Activated CD4-positive, alpha-beta T cell treated with anti-CD3 and anti-CD28 coated beads, Interleukin-2, amount 10 ng/mL, durations not matched to agents 7 days and 5 days (primary cell): ENCODE data around the gene GDE1. TPM values are rescaled to one million over a fixed set of nuclear protein-coding genes. Genes with fewer than 3 reads are reported as not detected.
A peak's percentile ranks its signal among the peaks of the same experiment; 100 is the strongest.

Experiments used
- CTCF ChIA-PET: fragments of 350-600 bp; sonication (Branson Sonifier 250); formaldehyde crosslinking; loops from one replicate; lab custom pipeline; 2021; ENCODE audit warnings: antibody characterized with exemption; lab: Charles Lee
- POLR2A ChIA-PET: fragments of 350-600 bp; sonication (Branson Sonifier 250); formaldehyde crosslinking; loops from one replicate; lab custom pipeline; 2021; ENCODE audit warnings: antibody characterized with exemption; lab: Charles Lee
- DNase-seq: peaks from one replicate; pipeline ENCODE4 v3.0.0-alpha.2; 2020
- H3K27ac Mint-ChIP-seq: one replicate; pipeline ENCODE4 v1.8.0; 2021; ENCODE audit warnings: mild to moderate bottlenecking, moderate library complexity, mixed read lengths
- H3K27me3 Mint-ChIP-seq: one replicate; pipeline ENCODE4 v1.8.0; 2021; ENCODE audit warnings: mixed read lengths
- H3K36me3 Mint-ChIP-seq: one replicate; pipeline ENCODE4 v1.8.0; 2021; ENCODE audit warnings: low read depth, mixed read lengths
- H3K4me1 Mint-ChIP-seq: one replicate; pipeline ENCODE4 v1.8.0; 2021; ENCODE audit warnings: mixed read lengths
- H3K4me3 Mint-ChIP-seq: one replicate; pipeline ENCODE4 v1.8.0; 2021; ENCODE audit warnings: mild to moderate bottlenecking, moderate library complexity, mixed read lengths
- H3K9me3 Mint-ChIP-seq: one replicate; pipeline ENCODE4 v1.8.0; 2021; ENCODE audit warnings: mixed read lengths
- total RNA-seq, 2 experiments: library from RNA; stranded (reverse); gene quantifications; one replicate each; pipeline ENCODE4 v1.2.3, GENCODE V29; 2021

GDE1 gene
- total RNA-seq, 2 experiments from 2014 or later: 22.9 to 24.6 TPM

DNA sequence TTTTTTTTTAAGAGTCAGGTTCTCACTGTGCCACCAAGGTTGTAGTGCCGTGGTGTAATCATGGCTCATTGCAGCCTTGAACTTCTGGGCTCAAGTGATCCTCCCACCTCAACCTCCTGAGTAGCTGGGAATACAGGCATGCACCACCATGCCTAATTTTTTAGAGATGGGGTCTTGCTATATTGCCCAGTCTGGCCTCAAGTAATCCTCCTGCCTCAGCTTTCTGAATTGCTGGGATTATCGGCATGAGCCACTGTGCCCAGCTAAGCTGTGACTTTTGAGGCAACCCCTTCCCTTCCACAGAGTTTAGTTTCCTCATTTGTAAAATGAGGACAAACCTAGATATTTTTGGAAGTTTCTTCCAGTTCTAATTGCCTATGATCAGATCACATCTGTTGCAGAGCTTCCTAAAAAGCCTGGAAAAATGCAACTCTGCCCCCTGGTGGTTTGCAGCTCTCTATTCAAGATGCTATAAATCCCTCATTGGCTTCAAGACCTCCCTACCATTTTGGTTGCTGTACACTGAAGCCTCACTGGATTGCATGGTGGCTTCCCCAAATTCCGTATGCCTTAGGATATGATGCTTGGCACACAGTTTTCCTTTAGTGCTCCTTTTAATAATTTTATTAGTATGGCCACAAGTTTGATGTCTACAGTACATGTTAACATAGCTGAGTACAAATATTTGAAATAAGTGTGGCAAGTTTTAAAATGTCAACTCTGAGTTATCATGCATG is 19.3 kb downstream of the GDE1 start:
- H3K9me3 Mint-ChIP-seq: no peaks in the 10 kb centered on the region
- ChIA-PET CTCF (interaction anchor here (0.6 to 1.8 kb wide), 12 partner anchors 10 to 416 kb away, joined by 3 to 9 read pairs (median 3); partner anchors contain the start of gene VPS35L), POLR2A (no interaction called here)
- H3K4me1 Mint-ChIP-seq: peaks cover 8% of the 10 kb centered on the region
- peak overlapping the region; percentile 41 for H3K27ac Mint-ChIP-seq
- DNase-seq: peak; percentile 78
- no peaks in the 10 kb centered on the region for H3K27me3 Mint-ChIP-seq
- no peak overlapping the region for H3K4me3 Mint-ChIP-seq
- peaks cover 36% of the 10 kb centered on the region for H3K36me3 Mint-ChIP-seq

DNA sequence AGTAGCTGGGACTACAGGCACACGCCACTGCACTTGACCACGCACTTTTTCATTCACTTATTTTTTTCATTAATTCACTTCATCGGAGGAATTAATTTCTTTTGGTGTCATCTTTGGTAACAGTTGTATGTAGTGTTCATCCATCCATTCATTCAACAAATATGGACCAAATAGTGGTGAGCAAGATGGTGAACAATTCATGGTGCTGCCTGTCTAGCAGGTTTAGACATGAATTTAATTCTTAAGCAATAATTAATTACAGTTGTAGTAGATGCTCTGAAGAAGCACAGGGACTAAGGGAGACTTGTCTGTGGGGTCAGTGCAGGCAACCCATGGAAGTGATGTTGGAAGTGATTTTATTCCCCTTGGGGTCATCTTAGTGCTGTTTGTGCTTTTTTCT is 22.4 kb downstream of the GDE1 start:
- CTCF ChIA-PET: no interaction called here
- H3K4me3 Mint-ChIP-seq: no peak overlapping the region
- no peaks in the 10 kb centered on the region for H3K9me3 Mint-ChIP-seq
- no peak for DNase-seq
- POLR2A ChIA-PET: no interaction called here
- peaks cover 4% of the 10 kb centered on the region for H3K4me1 Mint-ChIP-seq
- peaks cover 16% of the 10 kb centered on the region for H3K36me3 Mint-ChIP-seq
- H3K27me3 Mint-ChIP-seq: no peaks in the 10 kb centered on the region
- no peak overlapping the region for H3K27ac Mint-ChIP-seq

DNA sequence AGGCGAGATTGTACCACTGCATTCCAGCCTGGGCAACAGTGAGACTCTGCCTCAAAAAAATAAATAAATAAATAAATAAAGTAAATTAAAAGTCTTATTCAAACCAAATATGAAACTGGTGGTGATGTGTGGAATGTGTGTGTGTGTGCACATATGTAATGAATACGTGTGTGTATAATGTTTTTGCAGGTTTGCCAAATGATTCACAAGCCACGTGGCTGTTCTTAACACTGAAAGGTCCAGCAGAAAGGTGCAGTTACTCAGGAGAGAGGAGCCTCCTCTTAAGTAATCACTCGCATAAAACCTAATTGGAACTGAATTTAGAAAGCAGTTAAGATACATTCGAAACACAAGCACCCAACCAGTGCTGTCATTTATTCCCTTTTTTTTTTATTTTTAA is 22.9 kb downstream of the GDE1 start:
- DNase-seq: no peak
- Mint-ChIP-seq H3K9me3 (no peaks in the 10 kb centered on the region), H3K4me1 (peaks cover 5% of the 10 kb centered on the region), H3K27me3 (no peaks in the 10 kb centered on the region), H3K27ac (no peak overlapping the region), H3K36me3 (peaks cover 13% of the 10 kb centered on the region), H3K4me3 (no peak overlapping the region)
- ChIA-PET CTCF (no interaction called here), POLR2A (no interaction called here)

DNA sequence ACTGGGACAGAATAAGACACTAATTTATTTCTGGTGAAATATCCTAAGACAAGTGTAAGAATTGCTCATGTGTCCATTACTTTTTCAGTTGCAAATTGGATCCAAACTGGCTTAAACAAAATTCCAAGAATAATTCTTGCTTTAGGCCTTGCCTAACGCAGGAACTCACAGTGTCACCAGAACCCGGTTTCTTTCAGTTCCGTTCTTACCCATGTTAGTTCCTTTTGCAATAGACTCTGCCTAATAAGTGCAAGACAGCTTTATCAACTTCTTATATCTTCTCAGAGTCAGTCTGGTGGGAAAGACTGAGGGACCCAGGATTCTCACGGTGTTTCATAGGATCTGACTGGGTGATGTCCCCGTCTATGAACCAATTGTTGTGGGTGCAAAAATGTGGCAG is 24.7 kb downstream of the GDE1 start:
- Mint-ChIP-seq H3K9me3 (no peaks in the 10 kb centered on the region), H3K4me3 (no peak overlapping the region), H3K27ac (no peak overlapping the region), H3K4me1 (peaks cover 11% of the 10 kb centered on the region), H3K36me3 (peaks cover 6% of the 10 kb centered on the region), H3K27me3 (no peaks in the 10 kb centered on the region)
- ChIA-PET POLR2A (no interaction called here), CTCF (interaction anchor here (0.6 kb wide), 1 partner anchor 427 kb away, joined by 3 read pairs; no protein-coding TSS in a partner anchor)
- DNase-seq: no peak

DNA sequence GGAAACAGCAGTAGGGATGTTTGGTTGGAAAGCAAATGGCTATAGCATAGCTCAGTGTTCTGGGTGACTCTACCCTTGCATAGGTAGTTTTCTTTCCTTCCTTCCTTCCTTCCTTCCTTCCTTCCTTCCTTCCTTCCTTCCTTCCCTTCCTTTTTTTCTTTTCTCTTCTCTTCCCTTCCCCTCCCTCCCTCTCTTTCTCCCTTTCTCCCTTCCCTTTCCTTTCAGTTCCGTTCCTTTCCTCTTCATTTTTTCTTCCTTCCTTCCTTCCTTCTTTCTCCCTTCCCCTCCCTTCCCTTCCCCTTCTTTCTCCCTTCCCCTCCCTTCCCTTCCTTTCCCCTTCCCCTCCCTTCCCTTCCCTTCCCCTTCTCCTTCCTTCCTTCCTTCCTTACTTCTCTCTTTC is 31.3 kb downstream of the GDE1 start:
- no peaks in the 10 kb centered on the region for H3K36me3 Mint-ChIP-seq
- ChIA-PET CTCF (interaction anchor here (1.2 kb wide), 1 partner anchor 26 kb away, joined by 4 read pairs; no protein-coding TSS in a partner anchor), POLR2A (no interaction called here)

DNA sequence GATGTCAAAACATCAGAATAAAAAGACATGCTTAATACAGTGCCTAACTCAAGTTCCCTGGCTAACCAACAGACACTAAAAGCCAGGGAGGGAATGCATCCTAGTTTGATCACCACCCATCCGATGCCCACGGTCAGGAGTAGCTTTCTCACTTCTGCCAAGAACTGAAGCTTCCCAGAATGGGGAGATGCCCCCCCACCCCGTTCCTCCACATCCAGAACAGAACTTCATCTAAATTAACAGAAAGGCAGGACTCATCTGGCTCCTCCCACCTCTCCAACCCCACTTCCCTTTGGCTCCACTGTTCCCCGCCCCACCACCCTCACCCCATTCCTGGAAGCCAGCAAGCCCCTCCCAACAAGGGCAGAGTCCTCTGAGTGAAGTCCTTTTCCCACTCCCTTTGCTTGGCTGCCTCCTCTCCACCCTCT is 33.7 kb downstream of the GDE1 start:
- ChIA-PET POLR2A (no interaction called here), CTCF (no interaction called here)
- no peaks in the 10 kb centered on the region for H3K27me3 Mint-ChIP-seq
- no peak overlapping the region for H3K27ac Mint-ChIP-seq
- no peak overlapping the region for H3K4me3 Mint-ChIP-seq
- DNase-seq: no peak
- H3K36me3 Mint-ChIP-seq: no peaks in the 10 kb centered on the region
- H3K9me3 Mint-ChIP-seq: no peaks in the 10 kb centered on the region
- no peaks in the 10 kb centered on the region for H3K4me1 Mint-ChIP-seq

More for the DNA sequence above, 31.3 kb downstream of the GDE1 start:
- Mint-ChIP-seq H3K4me3 (no peak overlapping the region), H3K27ac (no peak overlapping the region), H3K4me1 (peaks cover 11% of the 10 kb centered on the region), H3K9me3 (no peaks in the 10 kb centered on the region), H3K27me3 (no peaks in the 10 kb centered on the region)
- DNase-seq: no peak

DNA sequence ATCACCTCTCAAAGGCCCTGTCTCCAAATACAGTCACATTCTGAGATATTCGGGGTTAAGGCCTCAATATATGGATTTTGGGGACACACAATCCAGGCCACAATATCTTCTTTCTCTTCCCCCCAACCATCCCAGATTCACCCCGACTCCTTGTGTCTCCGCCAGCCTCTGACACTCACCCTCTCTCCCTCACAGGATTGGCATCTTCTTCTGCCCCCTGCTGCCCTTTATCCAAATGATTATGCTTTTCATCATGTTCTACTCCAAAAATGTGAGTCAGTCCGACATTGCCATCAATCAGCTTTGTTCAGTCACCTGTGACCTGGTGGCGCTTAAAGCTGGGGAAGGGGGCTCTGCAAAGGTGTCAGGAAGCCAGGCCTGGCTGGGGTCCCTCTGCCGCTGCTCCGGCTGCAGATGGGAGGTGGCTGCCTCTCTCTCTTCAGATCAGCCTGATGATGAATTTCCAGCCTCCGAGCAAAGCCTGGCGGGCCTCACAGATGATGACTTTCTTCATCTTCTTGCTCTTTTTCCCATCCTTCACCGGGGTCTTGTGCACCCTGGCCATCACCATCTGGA is 35.1 kb downstream of the GDE1 start:
- Mint-ChIP-seq H3K4me3 (no peak overlapping the region), H3K36me3 (no peaks in the 10 kb centered on the region), H3K9me3 (no peaks in the 10 kb centered on the region), H3K27me3 (no peaks in the 10 kb centered on the region), H3K4me1 (no peaks in the 10 kb centered on the region), H3K27ac (no peak overlapping the region)
- CTCF ChIA-PET: interaction anchor here (1.1 kb wide), 1 partner anchor 16 kb away, joined by 3 read pairs; no protein-coding TSS in a partner anchor
- no peak for DNase-seq
- POLR2A ChIA-PET: no interaction called here

DNA sequence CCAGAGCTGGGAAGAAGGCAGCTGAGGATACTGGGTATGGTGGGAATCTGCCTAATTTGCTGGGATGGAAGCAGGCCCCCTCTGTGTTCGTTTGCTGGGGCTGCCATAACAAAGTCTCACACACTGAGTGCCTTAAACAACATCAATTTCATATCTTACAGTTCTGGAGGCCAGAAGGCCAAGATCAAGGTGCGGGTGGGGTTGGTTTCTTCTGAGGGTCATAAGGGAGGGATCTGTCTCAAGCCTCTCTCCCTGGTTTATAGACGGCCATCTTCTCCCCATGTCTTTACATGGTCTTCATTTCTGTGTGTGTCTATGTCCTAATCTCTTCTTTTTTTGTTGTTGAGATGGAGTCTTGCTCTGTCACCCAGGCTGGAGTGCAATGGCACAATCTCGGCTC is 35.8 kb downstream of the GDE1 start:
- POLR2A ChIA-PET: no interaction called here
- no peaks in the 10 kb centered on the region for H3K27me3 Mint-ChIP-seq
- H3K36me3 Mint-ChIP-seq: no peaks in the 10 kb centered on the region
- H3K9me3 Mint-ChIP-seq: no peaks in the 10 kb centered on the region
- no peak overlapping the region for H3K27ac Mint-ChIP-seq
- H3K4me1 Mint-ChIP-seq: no peaks in the 10 kb centered on the region
- CTCF ChIA-PET: interaction anchor here (1.1 kb wide), 1 partner anchor 16 kb away, joined by 3 read pairs; no protein-coding TSS in a partner anchor
- no peak for DNase-seq
- H3K4me3 Mint-ChIP-seq: no peak overlapping the region

DNA sequence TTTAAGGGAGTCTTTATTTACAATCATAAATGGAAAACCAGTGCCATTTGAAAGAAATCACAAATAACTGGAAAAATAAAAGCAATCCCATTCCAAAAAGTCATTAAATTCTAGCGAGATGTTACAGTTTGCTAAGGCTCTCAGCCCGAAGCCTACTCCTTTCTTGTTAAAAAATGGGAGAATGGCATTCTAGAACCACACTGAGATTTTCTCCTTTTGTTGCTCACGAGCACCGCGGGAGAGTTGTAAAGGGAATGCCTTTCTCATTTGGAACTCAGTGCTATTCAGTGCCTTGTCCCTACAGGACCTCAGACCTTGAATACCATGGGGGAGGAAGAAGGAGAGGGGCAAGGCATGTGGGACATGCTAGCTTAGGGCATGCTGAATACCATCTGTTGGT is 36.3 kb downstream of the GDE1 start:
- POLR2A ChIA-PET: no interaction called here
- Mint-ChIP-seq H3K27me3 (no peaks in the 10 kb centered on the region), H3K27ac (no peak overlapping the region), H3K9me3 (no peaks in the 10 kb centered on the region), H3K36me3 (no peaks in the 10 kb centered on the region), H3K4me1 (no peaks in the 10 kb centered on the region), H3K4me3 (no peak overlapping the region)
- CTCF ChIA-PET: interaction anchor here (1.1 kb wide), 1 partner anchor 17 kb away, joined by 3 read pairs; no protein-coding TSS in a partner anchor
- DNase-seq: no peak

DNA sequence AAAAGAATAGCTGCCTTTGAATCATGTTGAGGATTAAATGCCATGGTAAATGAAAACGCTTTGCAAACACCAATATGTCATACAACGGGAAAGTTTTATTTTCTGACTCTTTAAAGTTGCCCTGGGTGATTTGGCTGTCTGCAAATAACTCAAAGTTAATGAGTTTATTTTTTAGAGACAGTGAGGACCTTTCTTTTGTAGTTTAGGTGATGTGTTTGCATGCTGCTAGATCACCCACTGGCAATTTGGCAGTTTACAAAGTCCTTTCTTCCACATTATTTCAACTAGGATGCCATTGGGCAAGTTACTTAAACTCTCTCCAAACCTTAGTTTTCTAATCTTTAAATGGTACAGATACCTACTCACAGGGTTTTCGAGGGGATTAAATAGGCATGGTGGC is 37.8 kb downstream of the GDE1 start:
- no peaks in the 10 kb centered on the region for H3K4me1 Mint-ChIP-seq
- no peaks in the 10 kb centered on the region for H3K27me3 Mint-ChIP-seq
- H3K36me3 Mint-ChIP-seq: no peaks in the 10 kb centered on the region
- no peak for DNase-seq
- POLR2A ChIA-PET: no interaction called here
- no peak overlapping the region for H3K27ac Mint-ChIP-seq
- no peak overlapping the region for H3K4me3 Mint-ChIP-seq
- CTCF ChIA-PET: no interaction called here
- H3K9me3 Mint-ChIP-seq: no peaks in the 10 kb centered on the region

DNA sequence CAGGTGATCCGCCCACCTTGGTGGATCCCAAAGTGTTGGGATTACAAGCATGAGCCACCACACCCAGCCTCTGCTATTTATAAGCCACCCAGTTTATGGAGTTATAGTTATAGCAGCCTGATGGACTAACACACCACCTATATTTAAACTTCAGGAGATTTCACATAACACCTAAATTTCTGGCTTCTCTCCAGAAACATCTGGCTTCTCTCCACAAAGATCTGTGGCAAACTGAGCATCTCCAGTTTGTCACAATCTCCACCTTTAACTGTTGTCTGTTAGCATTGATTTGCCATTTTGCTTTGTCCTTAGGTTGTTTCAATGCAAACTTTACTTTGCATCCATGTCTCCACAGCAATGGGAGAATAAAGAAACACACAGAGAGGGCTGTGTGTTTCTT is 39.6 kb downstream of the GDE1 start:
- CTCF ChIA-PET: no interaction called here
- H3K9me3 Mint-ChIP-seq: no peaks in the 10 kb centered on the region
- DNase-seq: no peak
- no peak overlapping the region for H3K4me3 Mint-ChIP-seq
- no peaks in the 10 kb centered on the region for H3K36me3 Mint-ChIP-seq
- POLR2A ChIA-PET: no interaction called here
- no peak overlapping the region for H3K27ac Mint-ChIP-seq
- no peaks in the 10 kb centered on the region for H3K4me1 Mint-ChIP-seq
- peaks cover 3% of the 10 kb centered on the region for H3K27me3 Mint-ChIP-seq

DNA sequence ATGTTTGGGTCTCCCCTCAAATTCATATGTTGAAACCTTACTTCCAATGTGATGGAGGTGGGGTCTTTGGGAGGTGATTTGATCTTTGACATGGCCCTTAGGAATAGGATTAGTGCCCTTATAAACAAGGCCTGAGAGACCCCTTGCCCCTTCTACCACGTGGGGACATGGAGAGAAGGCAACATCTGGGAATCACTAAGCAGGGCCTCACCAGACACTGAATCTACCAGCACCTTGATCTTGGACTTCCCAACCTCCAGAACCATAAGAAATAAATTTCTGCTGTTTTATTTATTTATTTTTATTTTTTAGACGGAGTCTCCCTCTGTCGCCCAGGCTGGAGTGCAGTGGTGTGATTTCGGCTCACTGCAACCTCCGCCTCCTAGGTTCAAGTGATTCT is 40.1 kb downstream of the GDE1 start:
- Mint-ChIP-seq H3K27ac (no peak overlapping the region), H3K27me3 (peaks cover 3% of the 10 kb centered on the region), H3K4me3 (no peak overlapping the region), H3K9me3 (no peaks in the 10 kb centered on the region), H3K4me1 (no peaks in the 10 kb centered on the region), H3K36me3 (no peaks in the 10 kb centered on the region)
- POLR2A ChIA-PET: no interaction called here
- CTCF ChIA-PET: no interaction called here
- DNase-seq: no peak

DNA sequence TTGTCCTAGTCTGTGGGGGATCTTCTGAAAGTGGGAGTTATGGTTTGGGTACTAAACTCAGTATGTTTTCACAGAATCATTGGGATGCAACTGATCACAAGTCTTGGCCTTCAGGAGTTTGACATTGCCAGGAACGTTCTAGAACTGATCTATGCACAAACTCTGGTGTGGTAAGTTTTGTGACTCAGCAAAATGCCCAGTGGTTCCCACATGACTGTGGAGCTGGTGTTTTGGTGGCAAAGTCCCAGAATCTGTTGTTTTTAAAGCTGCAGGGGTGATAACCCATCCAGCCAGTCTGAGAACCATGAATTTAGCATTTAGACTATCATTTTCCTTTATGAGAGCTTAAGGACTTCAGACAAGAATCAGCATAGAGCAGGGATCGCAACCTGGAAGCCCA is 40.6 kb downstream of the GDE1 start:
- H3K4me1 Mint-ChIP-seq: no peaks in the 10 kb centered on the region
- POLR2A ChIA-PET: no interaction called here
- H3K36me3 Mint-ChIP-seq: no peaks in the 10 kb centered on the region
- H3K4me3 Mint-ChIP-seq: no peak overlapping the region
- no peak overlapping the region for H3K27ac Mint-ChIP-seq
- peaks cover 3% of the 10 kb centered on the region for H3K27me3 Mint-ChIP-seq
- DNase-seq: no peak
- no peaks in the 10 kb centered on the region for H3K9me3 Mint-ChIP-seq
- CTCF ChIA-PET: interaction anchor here (0.5 kb wide), 1 partner anchor 63 kb away, joined by 3 read pairs; no protein-coding TSS in a partner anchor
